ENCODE results near the gene GAST. TPM values are rescaled to one million over a fixed set of nuclear protein-coding genes. Genes with fewer than 3 reads are reported as not detected.

Gene GAST, protein sequence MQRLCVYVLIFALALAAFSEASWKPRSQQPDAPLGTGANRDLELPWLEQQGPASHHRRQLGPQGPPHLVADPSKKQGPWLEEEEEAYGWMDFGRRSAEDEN
- total RNA-seq: not detected

- Histone ChIP-seq H3K27me3 (replicated peaks; ENCODE audit: insufficient read depth) (no peaks in the 10 kb centered on the region), H3K36me3 (no peaks in the 10 kb centered on the region), H3K4me1 (replicated peaks) (no peaks in the 10 kb centered on the region), H3K4me3 (no peak within 1 kb of the TSS), H3K9me3 (no peaks in the 10 kb centered on the region), H3K27ac (no peak within 1 kb of the TSS)
- WGBS: 88% methylated on average over 12 of the region's 12 CpGs
- intact Hi-C loops (cut with DNase I): no loop called here
- TF ChIP-seq CTCF (IDR thresholded peaks at IDR 0.05): no peak
- no peak for TF ChIP-seq POLR2A (IDR thresholded peaks at IDR 0.05)
- no peak for DNase-seq (ENCODE audit: low spot score)
Measured at GRCh38 chr17:41711669-41712400, at the start of gene GAST. GAST (plus strand) TSS chr17:41712331; CDS start chr17:41715437, 3,106 bp downstream.

DNA sequence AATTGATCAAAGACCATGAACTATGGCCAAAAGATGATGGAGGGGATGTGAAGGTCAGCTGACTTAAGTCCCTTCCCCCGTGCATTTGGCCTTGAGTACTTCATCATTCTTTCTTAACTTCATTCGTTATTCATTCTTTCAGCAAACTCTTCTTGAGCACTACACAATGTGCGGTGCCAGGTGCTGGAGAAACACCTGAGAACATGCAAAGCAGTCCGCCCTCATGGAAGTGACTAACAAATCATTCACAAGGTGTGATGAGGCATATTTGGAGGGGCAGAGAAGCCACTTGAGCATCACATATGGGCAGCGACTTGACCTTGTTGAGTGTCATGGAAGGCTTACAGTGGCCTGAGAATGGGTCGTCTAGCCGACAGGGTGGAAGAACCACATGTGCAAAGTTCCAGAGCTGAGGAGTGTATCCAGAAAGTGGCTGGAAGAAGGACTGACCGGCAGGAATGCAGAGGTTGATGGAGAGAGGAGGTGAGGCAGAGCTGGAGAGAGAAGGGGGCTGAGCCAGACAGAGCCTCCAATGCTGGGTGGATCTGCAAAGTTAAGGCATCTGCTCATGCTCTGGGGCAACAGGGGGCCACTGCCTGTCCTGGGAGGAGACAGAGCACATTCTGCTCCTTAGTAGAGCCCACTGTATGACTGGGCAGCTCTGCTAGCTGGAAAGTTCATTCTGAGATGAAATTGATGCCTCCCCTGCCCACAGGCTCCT is 48.5 kb upstream of the GAST start:
- H3K27me3 ChIP-seq (replicated peaks; ENCODE audit: insufficient read depth): no peaks in the 10 kb centered on the region
- TF ChIP-seq POLR2A (IDR thresholded peaks at IDR 0.05): no peak
- TF ChIP-seq POLR2AphosphoS5 (IDR thresholded peaks at IDR 0.05): no peak
- TF ChIP-seq CTCF (IDR thresholded peaks at IDR 0.05): no peak
- no peak for DNase-seq (ENCODE audit: low spot score)
- H3K9me3 ChIP-seq: no peaks in the 10 kb centered on the region
- no peak overlapping the region for H3K27ac ChIP-seq
- H3K4me3 ChIP-seq: no peak overlapping the region
- WGBS: 75% methylated on average over 8 of the region's 8 CpGs
- peaks cover 7% of the 10 kb centered on the region for H3K4me1 ChIP-seq (replicated peaks)
- intact Hi-C loops (cut with DNase I): loop anchor here (2.0 to 10.0 kb wide), 4 partner anchors 111 to 1049 kb away; no protein-coding TSS in a partner anchor
- H3K36me3 ChIP-seq: no peaks in the 10 kb centered on the region

DNA sequence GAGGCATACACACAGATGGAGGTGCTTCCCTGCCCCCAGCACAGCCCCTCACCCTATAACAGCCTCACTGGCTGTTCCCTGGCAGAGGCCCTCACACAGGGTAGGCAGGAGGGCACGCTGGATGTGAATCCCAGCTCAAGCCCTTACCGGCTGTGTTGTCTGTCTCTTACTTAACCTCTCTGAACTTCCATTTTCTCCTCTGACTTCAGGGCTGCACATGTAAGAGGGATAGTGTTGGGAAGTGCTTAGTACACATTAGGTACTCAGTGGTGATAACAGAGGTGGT is 48.0 kb upstream of the GAST start:
- Histone ChIP-seq H3K27ac (no peak overlapping the region), H3K4me1 (replicated peaks) (peaks cover 7% of the 10 kb centered on the region)

DNA sequence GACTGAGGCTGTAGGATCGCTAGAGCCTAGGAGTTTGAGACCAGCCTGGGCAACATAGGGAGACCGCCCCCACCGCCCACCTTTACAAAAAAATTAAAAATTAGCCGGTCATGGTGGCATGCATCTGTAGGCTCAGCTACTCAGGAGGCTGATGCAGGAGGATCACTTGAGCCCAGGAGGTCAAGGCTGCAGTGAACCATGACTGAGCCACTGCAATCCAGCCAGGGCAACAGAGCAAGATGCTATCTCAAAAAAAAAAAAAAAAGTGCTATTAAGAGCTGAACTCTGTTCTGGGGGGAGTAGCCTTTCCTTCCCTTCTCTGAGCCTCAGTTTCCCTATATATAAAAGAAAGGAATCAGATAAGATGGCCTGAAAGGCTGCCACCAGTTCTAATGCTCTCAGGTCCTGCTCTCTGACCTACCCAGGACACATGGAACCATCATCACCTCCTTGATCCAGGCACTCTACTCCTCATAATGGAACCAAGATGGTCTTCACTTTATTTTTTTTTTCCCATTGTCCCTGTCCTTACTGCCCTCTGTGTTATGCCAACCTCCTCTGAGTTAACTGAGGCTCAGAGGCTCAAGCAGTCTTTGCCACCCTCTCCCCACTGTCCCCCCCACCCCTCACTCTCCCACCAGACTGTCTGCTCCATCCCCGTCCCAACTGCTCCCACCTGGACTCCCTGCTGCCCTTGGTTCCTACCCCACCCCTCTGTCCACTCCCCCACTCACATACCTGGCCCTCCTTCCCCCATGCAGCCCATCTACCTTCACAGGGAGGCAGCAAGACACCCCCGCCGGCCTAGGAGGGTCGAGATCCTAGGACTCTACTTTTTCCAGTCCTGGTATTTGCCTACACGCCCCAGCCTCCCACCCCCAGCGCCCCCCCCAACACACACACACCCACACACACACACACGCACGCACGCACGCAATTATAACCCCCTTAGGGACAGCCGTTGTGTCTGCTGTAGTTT is 47.3 kb upstream of the GAST start:
- Histone ChIP-seq H3K36me3 (no peaks in the 10 kb centered on the region), H3K27me3 (replicated peaks; ENCODE audit: insufficient read depth) (no peaks in the 10 kb centered on the region), H3K4me3 (peak overlapping the region; percentile 28 to 31), H3K27ac (peak overlapping the region; percentile 78 to 81), H3K4me1 (replicated peaks) (peaks cover 7% of the 10 kb centered on the region), H3K9me3 (no peaks in the 10 kb centered on the region)
- TF ChIP-seq POLR2AphosphoS5 (IDR thresholded peaks at IDR 0.05) (no peak), POLR2A (IDR thresholded peaks at IDR 0.05) (no peak), CTCF (IDR thresholded peaks at IDR 0.05) (no peak)
- DNase-seq (ENCODE audit: low spot score): no peak
- intact Hi-C loops (cut with DNase I): loop anchor here (2.0 to 10.0 kb wide), 3 partner anchors 113 to 1050 kb away; no protein-coding TSS in a partner anchor
- 49% methylated on average over 15 of the region's 15 CpGs for WGBS

More for the DNA sequence above, 48.0 kb upstream of the GAST start:
- intact Hi-C loops (cut with DNase I): loop anchor here (2.0 to 10.0 kb wide), 3 partner anchors 112 to 1049 kb away; no protein-coding TSS in a partner anchor
- no peak for DNase-seq (ENCODE audit: low spot score)
- H3K27me3 ChIP-seq (replicated peaks; ENCODE audit: insufficient read depth): no peaks in the 10 kb centered on the region
- H3K9me3 ChIP-seq: no peaks in the 10 kb centered on the region
- H3K4me3 ChIP-seq: no peak overlapping the region
- no peaks in the 10 kb centered on the region for H3K36me3 ChIP-seq
- WGBS: 92% methylated on average over 2 of the region's 2 CpGs
- no peak for TF ChIP-seq POLR2A (IDR thresholded peaks at IDR 0.05)
- no peak for TF ChIP-seq POLR2AphosphoS5 (IDR thresholded peaks at IDR 0.05)
- no peak for TF ChIP-seq CTCF (IDR thresholded peaks at IDR 0.05)

Measured in prostate gland (tissue), 2 donors.